Chondrocyte (in vitro differentiated cells): ENCODE measurements around the gene ADGRB3. TPM values are rescaled to one million over a fixed set of nuclear protein-coding genes. Genes with fewer than 3 reads are reported as not detected.

Experiments
- DNase-seq: peaks from one replicate; pipeline ENCODE4 v3.0.0; 2021; ENCODE audit warnings: mixed read lengths, low spot score
- H3K27ac Mint-ChIP-seq: one replicate; pipeline ENCODE4 v1.8.0; 2021; ENCODE audit warnings: mild to moderate bottlenecking, moderate library complexity, mixed read lengths; ENCODE audit not compliant: unreplicated experiment
- H3K27me3 Mint-ChIP-seq: 2 replicates; pipeline ENCODE4 v1.8.0; 2021; ENCODE audit warnings: low read depth, mixed read lengths
- H3K36me3 Mint-ChIP-seq: 2 replicates; pipeline ENCODE4 v1.8.0; 2021; ENCODE audit warnings: low read depth, mixed read lengths
- H3K4me1 Mint-ChIP-seq: 2 replicates; pipeline ENCODE4 v1.8.0; 2021; ENCODE audit warnings: low read depth, mild to moderate bottlenecking, mixed read lengths
- H3K4me3 Mint-ChIP-seq: one replicate; pipeline ENCODE4 v1.8.0; 2021; ENCODE audit warnings: mild to moderate bottlenecking, moderate library complexity, mixed read lengths; ENCODE audit not compliant: unreplicated experiment
- H3K9me3 Mint-ChIP-seq: 2 replicates; pipeline ENCODE4 v1.8.0; 2021; ENCODE audit warnings: low read depth, mixed read lengths
- total RNA-seq: library from RNA; stranded (reverse); gene quantifications from 3 replicates; pipeline ENCODE4 v1.2.1, GENCODE V29; 2021
- TF ChIP-seq, protein P1 (sequence below): fragments of 200-600 bp; sonication (generic); IDR thresholded peaks from 2 replicates; pipeline ENCODE4 v1.5.0; 2021; ENCODE audit warnings: antibody characterized with exemption, mild to moderate bottlenecking, moderate library complexity

Gene ADGRB3
- total RNA-seq, 1 donor from 2014 or later = not detected

DNA sequence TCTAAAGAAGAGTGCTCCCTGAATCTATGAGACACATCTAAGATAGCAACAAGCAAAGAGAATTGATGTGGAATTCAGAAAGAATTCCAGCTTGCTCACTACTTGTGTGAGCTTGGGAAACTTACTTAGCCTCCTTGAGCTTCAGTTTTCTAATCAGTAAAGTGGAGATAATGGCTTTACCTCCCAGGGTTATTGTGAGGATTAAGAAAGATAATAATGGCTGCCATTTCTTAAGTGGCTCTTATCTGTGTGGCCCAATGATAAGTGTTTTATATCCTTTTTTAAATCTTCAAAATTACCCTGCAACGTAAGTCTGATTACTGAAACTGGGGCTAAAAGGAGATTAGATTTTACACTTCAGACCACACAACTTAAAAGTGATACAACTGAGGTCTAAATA lies 743.2 kb downstream of the ADGRB3 start:
- Mint-ChIP-seq H3K4me3 (no peak overlapping the region), H3K4me1 (no peaks in the 10 kb centered on the region), H3K9me3 (no peaks in the 10 kb centered on the region), H3K27ac (no peak overlapping the region), H3K27me3 (peaks cover 2% of the 10 kb centered on the region), H3K36me3 (no peaks in the 10 kb centered on the region)
- TF ChIP-seq, protein P1, sequence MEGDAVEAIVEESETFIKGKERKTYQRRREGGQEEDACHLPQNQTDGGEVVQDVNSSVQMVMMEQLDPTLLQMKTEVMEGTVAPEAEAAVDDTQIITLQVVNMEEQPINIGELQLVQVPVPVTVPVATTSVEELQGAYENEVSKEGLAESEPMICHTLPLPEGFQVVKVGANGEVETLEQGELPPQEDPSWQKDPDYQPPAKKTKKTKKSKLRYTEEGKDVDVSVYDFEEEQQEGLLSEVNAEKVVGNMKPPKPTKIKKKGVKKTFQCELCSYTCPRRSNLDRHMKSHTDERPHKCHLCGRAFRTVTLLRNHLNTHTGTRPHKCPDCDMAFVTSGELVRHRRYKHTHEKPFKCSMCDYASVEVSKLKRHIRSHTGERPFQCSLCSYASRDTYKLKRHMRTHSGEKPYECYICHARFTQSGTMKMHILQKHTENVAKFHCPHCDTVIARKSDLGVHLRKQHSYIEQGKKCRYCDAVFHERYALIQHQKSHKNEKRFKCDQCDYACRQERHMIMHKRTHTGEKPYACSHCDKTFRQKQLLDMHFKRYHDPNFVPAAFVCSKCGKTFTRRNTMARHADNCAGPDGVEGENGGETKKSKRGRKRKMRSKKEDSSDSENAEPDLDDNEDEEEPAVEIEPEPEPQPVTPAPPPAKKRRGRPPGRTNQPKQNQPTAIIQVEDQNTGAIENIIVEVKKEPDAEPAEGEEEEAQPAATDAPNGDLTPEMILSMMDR = no peak
- DNase-seq = no peak

DNA sequence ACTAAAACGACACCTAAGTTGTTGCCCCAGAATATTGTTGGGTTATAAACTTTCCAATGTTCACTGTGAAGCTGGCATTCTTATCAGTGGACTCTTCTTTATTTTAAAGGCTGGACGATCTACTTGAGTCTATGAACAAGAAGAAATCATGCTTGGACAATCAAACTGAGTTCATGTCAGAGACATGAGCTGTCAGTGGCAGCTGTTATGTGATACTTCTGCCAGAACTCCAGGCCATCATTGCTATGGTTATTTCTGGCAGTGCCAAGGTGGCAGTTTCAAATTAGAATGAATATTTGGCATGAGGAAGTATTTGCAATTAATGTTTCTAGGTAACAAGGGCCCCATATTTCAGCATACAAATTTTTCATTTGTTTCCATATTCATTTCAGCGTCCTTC lies 744.4 kb downstream of the ADGRB3 start:
- no peaks in the 10 kb centered on the region for H3K4me1 Mint-ChIP-seq
- H3K4me3 Mint-ChIP-seq = no peak overlapping the region
- no peaks in the 10 kb centered on the region for H3K9me3 Mint-ChIP-seq
- TF ChIP-seq, protein P1 = no peak
- H3K27me3 Mint-ChIP-seq = peaks cover 7% of the 10 kb centered on the region
- DNase-seq = no peak
- no peak overlapping the region for H3K27ac Mint-ChIP-seq
- H3K36me3 Mint-ChIP-seq = no peaks in the 10 kb centered on the region

DNA sequence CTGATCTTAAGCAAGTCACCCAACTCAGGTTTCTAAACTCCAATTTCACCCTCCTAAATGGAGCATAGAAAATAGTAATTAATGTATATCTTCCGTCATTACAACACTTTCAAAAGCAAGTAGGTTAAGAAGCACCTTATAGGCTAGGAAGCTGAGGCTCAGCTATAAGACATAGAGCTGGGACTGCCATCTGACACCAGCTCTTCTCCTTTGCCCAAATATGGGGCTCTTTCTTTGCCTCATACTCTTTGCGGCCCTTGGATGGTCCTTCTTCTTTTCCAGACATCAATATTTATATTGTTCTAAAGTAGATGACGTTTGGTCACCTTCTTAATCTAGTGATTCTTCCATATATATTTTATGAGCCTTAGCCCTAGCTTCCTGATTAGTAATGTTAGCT lies 748.5 kb downstream of the ADGRB3 start:
- Mint-ChIP-seq H3K4me1 (no peaks in the 10 kb centered on the region), H3K36me3 (no peaks in the 10 kb centered on the region), H3K9me3 (no peaks in the 10 kb centered on the region), H3K4me3 (no peak overlapping the region), H3K27ac (no peak overlapping the region), H3K27me3 (peaks cover 15% of the 10 kb centered on the region)
- no peak for DNase-seq
- TF ChIP-seq, protein P1 = no peak

DNA sequence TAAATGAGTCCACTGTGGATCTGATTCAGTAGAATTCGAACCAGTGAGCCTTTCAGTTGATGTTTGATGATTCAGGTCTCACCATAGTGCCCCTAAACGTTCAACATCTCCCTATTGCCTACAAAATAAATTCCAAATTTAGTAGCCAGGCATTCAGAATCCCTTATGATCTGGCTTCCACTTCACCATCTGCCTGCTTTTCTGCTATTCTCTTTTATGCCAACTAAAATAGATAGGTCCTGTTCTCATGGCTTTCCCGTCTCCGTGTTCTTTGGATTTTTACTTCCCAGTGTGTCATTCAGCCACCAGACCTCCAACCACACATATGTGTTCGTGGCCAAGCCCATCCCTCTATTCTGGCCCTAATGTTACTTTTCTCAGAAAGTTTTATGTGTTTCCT lies 751.3 kb downstream of the ADGRB3 start:
- H3K27me3 Mint-ChIP-seq = peaks cover 15% of the 10 kb centered on the region
- H3K4me1 Mint-ChIP-seq = no peaks in the 10 kb centered on the region
- TF ChIP-seq, protein P1 = no peak
- H3K4me3 Mint-ChIP-seq = no peak overlapping the region
- no peaks in the 10 kb centered on the region for H3K9me3 Mint-ChIP-seq
- DNase-seq = no peak
- no peak overlapping the region for H3K27ac Mint-ChIP-seq
- H3K36me3 Mint-ChIP-seq = no peaks in the 10 kb centered on the region

DNA sequence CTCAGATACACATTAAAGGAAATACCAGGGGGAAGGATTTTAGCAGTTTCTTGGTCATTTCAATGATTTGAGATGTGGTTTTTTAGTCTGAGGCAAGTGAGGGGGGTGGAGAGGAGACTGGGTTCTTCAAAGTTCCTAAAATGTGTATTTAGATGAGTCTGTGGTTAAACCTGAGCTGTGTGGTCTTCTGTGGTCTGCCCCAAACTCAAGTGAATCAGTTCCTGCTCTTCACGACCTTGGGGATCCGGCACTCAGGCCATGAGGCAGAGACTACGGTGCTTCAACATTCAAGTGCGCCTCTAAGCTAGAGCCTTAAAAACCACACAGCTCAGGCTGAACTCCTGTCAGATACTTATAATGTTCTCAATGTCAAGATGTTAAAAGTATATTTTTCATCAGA lies 755.0 kb downstream of the ADGRB3 start:
- no peaks in the 10 kb centered on the region for H3K36me3 Mint-ChIP-seq
- TF ChIP-seq, protein P1 = no peak
- no peak overlapping the region for H3K4me3 Mint-ChIP-seq
- no peak overlapping the region for H3K27ac Mint-ChIP-seq
- no peaks in the 10 kb centered on the region for H3K9me3 Mint-ChIP-seq
- H3K27me3 Mint-ChIP-seq = peaks cover 9% of the 10 kb centered on the region
- H3K4me1 Mint-ChIP-seq = no peaks in the 10 kb centered on the region
- DNase-seq = no peak
